Thoracic aorta (tissue), 2 donors: ENCODE results near the gene DPYD. TPM values are rescaled to one million over a fixed set of nuclear protein-coding genes. Genes with fewer than 3 reads are reported as not detected.
"Not testable (repeated sequence)": the region's sequence is repeated elsewhere in the genome, so short reads cannot be mapped to it uniquely, and the experiment has no call there.

Experiments
- ATAC-seq: fragments of 150-250 bp; one replicate; pipeline ENCODE4 v1.8.0; 2017; ENCODE audit warnings: low read depth; ENCODE audit not compliant: insufficient number of reproducible peaks, low FRiP score
- DNase-seq: peaks from one replicate; pipeline ENCODE4 v3.0.0-alpha.2; 2020; ENCODE audit warnings: low spot score
- H3K27ac ChIP-seq, 2 donors: fragments of 200-600 bp; sonication (generic); 1 replicate in 1 of 2; 2 replicates in 1 of 2; pipeline ENCODE4 v1.5.1; 2016; ENCODE audit warnings: mild to moderate bottlenecking in 2 of 2, moderate library complexity in 2 of 2
- H3K27me3 ChIP-seq: fragments of 200-600 bp; sonication (generic); replicated peaks from 2 replicates; pipeline ENCODE4 v1.6.0; 2016; ENCODE audit warnings: mild to moderate bottlenecking; ENCODE audit not compliant: insufficient read depth
- H3K36me3 ChIP-seq: fragments of 200-600 bp; sonication (generic); one replicate; pipeline ENCODE4 v1.5.1; 2016
- H3K4me1 ChIP-seq, 2 donors: fragments of 200-600 bp; sonication (generic); 1 replicate in 1 of 2; 2 replicates in 1 of 2; pipeline versions ENCODE4 v1.5.1 to v1.6.0; 2016; ENCODE audit warnings: low read depth in 2 of 2, mild to moderate bottlenecking in 1 of 2; ENCODE audit not compliant: control insufficient read depth in 1 of 2
- H3K4me3 ChIP-seq: fragments of 200-600 bp; sonication (generic); 2 replicates; pipeline ENCODE4 v1.5.1; 2016; ENCODE audit warnings: mild to moderate bottlenecking
- H3K9me3 ChIP-seq: fragments of 200-600 bp; sonication (generic); 2 replicates; pipeline ENCODE4 v1.5.1; 2016
- CTCF ChIP-seq: fragments of 200-600 bp; sonication (generic); IDR thresholded peaks from one replicate; pipeline ENCODE4 v1.5.1; 2019; ENCODE audit warnings: antibody characterized with exemption
- total RNA-seq, 2 donors: library from RNA; depleted of rRNA; stranded (reverse); fragments of >200 nt; gene quantifications; one replicate each; pipeline versions ENCODE4 v1.1.0 to v1.2.3, GENCODE V29; 2016

DPYD gene
- total RNA-seq, 2 donors from 2014 or later, result 29.1 to 44.2 TPM

GRCh38 chr1:97245026-97245425 lies 675.8 kb downstream of the DPYD start:
- H3K27ac ChIP-seq, result no peak overlapping the region
- no peak overlapping the region for H3K4me3 ChIP-seq
- H3K36me3 ChIP-seq, result no peaks in the 10 kb centered on the region
- ATAC-seq (no peak), DNase-seq (no peak)
- no peaks in the 10 kb centered on the region for H3K9me3 ChIP-seq
- peaks cover 6 to 8% of the 10 kb centered on the region in 2 donors for H3K4me1 ChIP-seq
- H3K27me3 ChIP-seq, result no peaks in the 10 kb centered on the region
- TF ChIP-seq CTCF, result no peak

- no peak for ATAC-seq
- no peaks in the 10 kb centered on the region for H3K9me3 ChIP-seq
- DNase-seq, result no peak
- H3K4me3 ChIP-seq, result no peak overlapping the region
- no peak overlapping the region for H3K27ac ChIP-seq
- no peak for TF ChIP-seq CTCF
- H3K4me1 ChIP-seq, result peaks cover 6 to 8% of the 10 kb centered on the region in 2 donors
- H3K27me3 ChIP-seq, result no peaks in the 10 kb centered on the region
- H3K36me3 ChIP-seq, result no peaks in the 10 kb centered on the region
Measured at GRCh38 chr1:97243973-97244560, 676.8 kb downstream of the DPYD start.

GRCh38 chr1:97238816-97239215 lies 682.0 kb downstream of the DPYD start:
- TF ChIP-seq CTCF, result no peak
- no peaks in the 10 kb centered on the region for H3K27me3 ChIP-seq
- H3K27ac ChIP-seq, result no peak overlapping the region
- no peak for ATAC-seq
- no peak overlapping the region for H3K4me3 ChIP-seq
- H3K36me3 ChIP-seq, result no peaks in the 10 kb centered on the region
- no peaks in the 10 kb centered on the region for H3K9me3 ChIP-seq
- no peak for DNase-seq
- no peaks in the 10 kb centered on the region for H3K4me1 ChIP-seq

GRCh38 chr1:97231354-97231753 lies 689.5 kb downstream of the DPYD start:
- not testable (repeated sequence) for H3K36me3 ChIP-seq, H3K9me3 ChIP-seq, H3K27ac ChIP-seq, H3K4me3 ChIP-seq, H3K4me1 ChIP-seq, ATAC-seq, H3K27me3 ChIP-seq, DNase-seq

- Histone ChIP-seq H3K27ac (no peak overlapping the region), H3K36me3 (no peaks in the 10 kb centered on the region), H3K27me3 (no peaks in the 10 kb centered on the region), H3K9me3 (no peaks in the 10 kb centered on the region), H3K4me1 (no peaks in the 10 kb centered on the region), H3K4me3 (no peak overlapping the region)
- TF ChIP-seq CTCF, result no peak
- no peak for DNase-seq
- ATAC-seq, result no peak
Measured at GRCh38 chr1:97212671-97213070, 708.2 kb downstream of the DPYD start.

- Histone ChIP-seq H3K4me1 (no peaks in the 10 kb centered on the region), H3K9me3 (no peaks in the 10 kb centered on the region), H3K27me3 (no peaks in the 10 kb centered on the region), H3K27ac (no peak overlapping the region), H3K36me3 (no peaks in the 10 kb centered on the region), H3K4me3 (no peak overlapping the region)
- TF ChIP-seq CTCF, result no peak
- no peak for DNase-seq
- ATAC-seq, result no peak
Measured at GRCh38 chr1:97210307-97210706, 710.5 kb downstream of the DPYD start.
